ENCODE results near the gene STAT4. TPM values are rescaled to one million over a fixed set of nuclear protein-coding genes. Genes with fewer than 3 reads are reported as not detected.

The STAT4 gene
- total RNA-seq, 2 donors from 2014 or later = 3.2 to 8.8 TPM

DNA sequence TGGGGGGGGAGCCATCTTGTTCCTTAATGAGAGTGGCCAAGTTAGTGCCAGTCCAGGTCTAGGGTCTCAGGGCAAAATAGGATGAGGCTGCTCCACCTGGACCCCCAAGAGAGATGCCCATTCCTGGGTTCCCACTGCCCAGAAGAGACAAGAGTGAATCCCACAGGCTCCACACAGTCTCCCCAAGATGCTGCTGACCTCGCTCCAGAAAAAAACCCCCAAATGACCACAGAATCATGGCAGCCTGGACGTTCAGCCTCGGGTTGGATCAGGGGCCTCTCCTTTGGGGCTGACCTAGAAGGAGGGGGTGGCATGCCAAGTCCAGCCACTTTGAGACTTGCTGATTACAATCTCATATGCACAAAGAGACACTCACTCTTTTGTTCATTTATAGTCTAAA lies 161.9 kb downstream of the STAT4 start:
- H3K27ac Mint-ChIP-seq = no peak overlapping the region
- H3K36me3 Mint-ChIP-seq (ENCODE audit: low read depth) = peaks cover 84% of the 10 kb centered on the region
- Histone ChIP-seq H3K27ac (ENCODE audit: low read depth, low read length) (no peak overlapping the region), H3K27me3 (ENCODE audit: control insufficient read depth, insufficient read depth, low read length, poor library complexity, severe bottlenecking) (no peaks in the 10 kb centered on the region), H3K36me3 (ENCODE audit: control insufficient read depth, insufficient read depth, low read length) (peaks cover 98% of the 10 kb centered on the region), H3K4me1 (ENCODE audit: control insufficient read depth, insufficient read depth, low read length) (no peaks in the 10 kb centered on the region), H3K4me3 (ENCODE audit: low read length) (no peak overlapping the region), H3K9ac (ENCODE audit: extremely low read depth, low read length, poor library complexity, severe bottlenecking) (no peak overlapping the region), H3K9me3 (ENCODE audit: control insufficient read depth, low read length) (peaks cover under 1% of the 10 kb centered on the region)
- TF ChIP-seq CTCF (conservative IDR thresholded peaks at IDR 0.05) = no peak
- H3K9me3 Mint-ChIP-seq = no peaks in the 10 kb centered on the region
- 100% methylated on average over 3 of the region's 3 CpGs; no CpG with 5 or more reads in 1 of the 2 experiments for WGBS, 2 experiments (ENCODE audit: insufficient coverage in 1 of 2, insufficient read length in 1 of 2)
- H3K4me1 Mint-ChIP-seq = peaks cover 3% of the 10 kb centered on the region
- H3K27me3 Mint-ChIP-seq (ENCODE audit: insufficient read depth) = no peaks in the 10 kb centered on the region
- H3K4me3 Mint-ChIP-seq = no peak overlapping the region
- no peak for DNase-seq

GRCh38 chr2:190987938-190988337 lies 162.9 kb downstream of the STAT4 start:
- Histone ChIP-seq H3K27ac (ENCODE audit: low read depth, low read length) (no peak overlapping the region), H3K4me1 (ENCODE audit: control insufficient read depth, insufficient read depth, low read length) (no peaks in the 10 kb centered on the region), H3K9me3 (ENCODE audit: control insufficient read depth, low read length) (peaks cover 10% of the 10 kb centered on the region), H3K9ac (ENCODE audit: extremely low read depth, low read length, poor library complexity, severe bottlenecking) (no peak overlapping the region), H3K4me3 (ENCODE audit: low read length) (no peak overlapping the region), H3K36me3 (ENCODE audit: control insufficient read depth, insufficient read depth, low read length) (peaks cover 98% of the 10 kb centered on the region), H3K27me3 (ENCODE audit: control insufficient read depth, insufficient read depth, low read length, poor library complexity, severe bottlenecking) (no peaks in the 10 kb centered on the region)
- Mint-ChIP-seq H3K4me3 (no peak overlapping the region), H3K9me3 (peaks cover 5% of the 10 kb centered on the region), H3K27me3 (ENCODE audit: insufficient read depth) (no peaks in the 10 kb centered on the region), H3K36me3 (ENCODE audit: low read depth) (peaks cover 84% of the 10 kb centered on the region), H3K27ac (no peak overlapping the region), H3K4me1 (peaks cover 3% of the 10 kb centered on the region)
- no peak for TF ChIP-seq CTCF (conservative IDR thresholded peaks at IDR 0.05)
- WGBS, 2 experiments (ENCODE audit: insufficient coverage in 1 of 2, insufficient read length in 1 of 2) = 96 to 98% methylated on average over 5 of the region's 5 CpGs
- no peak for DNase-seq

GRCh38 chr2:190987116-190987515 lies 163.7 kb downstream of the STAT4 start:
- Mint-ChIP-seq H3K27ac (no peak overlapping the region), H3K36me3 (ENCODE audit: low read depth) (peaks cover 88% of the 10 kb centered on the region), H3K4me3 (no peak overlapping the region), H3K4me1 (peaks cover 3% of the 10 kb centered on the region), H3K9me3 (peaks cover 5% of the 10 kb centered on the region), H3K27me3 (ENCODE audit: insufficient read depth) (no peaks in the 10 kb centered on the region)
- H3K9me3 ChIP-seq (ENCODE audit: control insufficient read depth, low read length) = peaks cover 15% of the 10 kb centered on the region
- H3K4me3 ChIP-seq (ENCODE audit: low read length) = no peak overlapping the region
- 100% methylated on average over 1 of the region's 1 CpG for WGBS, 2 experiments (ENCODE audit: insufficient coverage in 1 of 2, insufficient read length in 1 of 2)
- H3K9ac ChIP-seq (ENCODE audit: extremely low read depth, low read length, poor library complexity, severe bottlenecking) = no peak overlapping the region
- H3K4me1 ChIP-seq (ENCODE audit: control insufficient read depth, insufficient read depth, low read length) = no peaks in the 10 kb centered on the region
- H3K27ac ChIP-seq (ENCODE audit: low read depth, low read length) = no peak overlapping the region
- H3K36me3 ChIP-seq (ENCODE audit: control insufficient read depth, insufficient read depth, low read length) = peaks cover 100% of the 10 kb centered on the region
- no peaks in the 10 kb centered on the region for H3K27me3 ChIP-seq (ENCODE audit: control insufficient read depth, insufficient read depth, low read length, poor library complexity, severe bottlenecking)
- DNase-seq = no peak
- no peak for TF ChIP-seq CTCF (conservative IDR thresholded peaks at IDR 0.05)
